ENCODE results near the gene ASPSCR1.
A peak's percentile ranks its signal among the peaks of the same experiment; 100 is the strongest.
"Not testable (repeated sequence)": the region's sequence is repeated elsewhere in the genome, so short reads cannot be mapped to it uniquely, and the experiment has no call there.

Gene ASPSCR1

GRCh38 chr17:82025401-82026107, 48.1 kb downstream of the ASPSCR1 start:
- DNase-seq: no peak

GRCh38 chr17:82028246-82028645, 50.8 kb downstream of the ASPSCR1 start:
- DNase-seq: no peak

- DNase-seq: no peak
Measured at GRCh38 chr17:82028966-82029365, 51.5 kb downstream of the ASPSCR1 start.

- DNase-seq: no peak
Measured at GRCh38 chr17:82029391-82029790, 52.0 kb downstream of the ASPSCR1 start.

- DNase-seq: no peak
Measured at GRCh38 chr17:82029990-82030469, 52.6 kb downstream of the ASPSCR1 start.

GRCh38 chr17:82030470-82031302, 53.3 kb downstream of the ASPSCR1 start:
- peak; percentile 80 for DNase-seq

- no peak for DNase-seq
Measured at GRCh38 chr17:82031303-82031884, 54.0 kb downstream of the ASPSCR1 start, which contains the start of gene RAC3. Gene RAC3 (plus strand): TSS chr17:82031678. CDS start chr17:82031762, 84 bp downstream.

GRCh38 chr17:82031885-82032627, 54.6 kb downstream of the ASPSCR1 start:
- DNase-seq: peak; percentile 39

- DNase-seq: no peak
Measured at GRCh38 chr17:82033359-82034085, 56.1 kb downstream of the ASPSCR1 start.

- no peak for DNase-seq
Measured at GRCh38 chr17:82034371-82035011, 57.1 kb downstream of the ASPSCR1 start.

GRCh38 chr17:82035488-82035887, 58.1 kb downstream of the ASPSCR1 start:
- DNase-seq: no peak

- no peak for DNase-seq
Measured at GRCh38 chr17:82035956-82036633, 58.7 kb downstream of the ASPSCR1 start.

GRCh38 chr17:82036634-82037091, 59.2 kb downstream of the ASPSCR1 start:
- no peak for DNase-seq

GRCh38 chr17:82037092-82037888, 59.9 kb downstream of the ASPSCR1 start, which contains the start of gene DCXR:
Gene DCXR (minus strand): TSS chr17:82037697. CDS start chr17:82037682, 15 bp downstream.
- peak; percentile 94 for DNase-seq

- no peak for DNase-seq
Measured at GRCh38 chr17:82037889-82038195, 60.4 kb downstream of the ASPSCR1 start.

GRCh38 chr17:82038796-82039409, 61.5 kb downstream of the ASPSCR1 start:
- not testable (repeated sequence) for DNase-seq

GRCh38 chr17:82039695-82040299, 62.4 kb downstream of the ASPSCR1 start:
- no peak for DNase-seq

GRCh38 chr17:82041144-82041814, 63.9 kb downstream of the ASPSCR1 start:
- DNase-seq: no peak

Data from stimulated activated CD4-positive, alpha-beta T cell treated with anti-CD3 and anti-CD28 coated beads, Interleukin-4, amount 100 ng/mL, for 1 hour (primary cell).